HG03565 (cell line): ENCODE measurements around the gene SLC26A11.
"Not testable (repeated sequence)": the region's sequence is repeated elsewhere in the genome, so short reads cannot be mapped to it uniquely, and the experiment has no call there.

ENCODE experiments used
- ATAC-seq: cut with Tn5 transposase; IDR thresholded peaks from one replicate; pipeline ENCODE4 v1.9.1; 2021; ENCODE audit warnings: mild to moderate bottlenecking, moderate library complexity; ENCODE audit not compliant: unreplicated experiment

The SLC26A11 gene

GRCh38 chr17:80299350-80300100, 79.3 kb downstream of the SLC26A11 start:
- not testable (repeated sequence) for ATAC-seq

GRCh38 chr17:80300756-80301155, 80.5 kb downstream of the SLC26A11 start:
- ATAC-seq: not testable (repeated sequence)
